ENCODE measurements around the gene ATP8B1. TPM values are rescaled to one million over a fixed set of nuclear protein-coding genes. Genes with fewer than 3 reads are reported as not detected.

Gene ATP8B1
- total RNA-seq, 1 donor from 2014 or later, result 0.07 TPM

DNA sequence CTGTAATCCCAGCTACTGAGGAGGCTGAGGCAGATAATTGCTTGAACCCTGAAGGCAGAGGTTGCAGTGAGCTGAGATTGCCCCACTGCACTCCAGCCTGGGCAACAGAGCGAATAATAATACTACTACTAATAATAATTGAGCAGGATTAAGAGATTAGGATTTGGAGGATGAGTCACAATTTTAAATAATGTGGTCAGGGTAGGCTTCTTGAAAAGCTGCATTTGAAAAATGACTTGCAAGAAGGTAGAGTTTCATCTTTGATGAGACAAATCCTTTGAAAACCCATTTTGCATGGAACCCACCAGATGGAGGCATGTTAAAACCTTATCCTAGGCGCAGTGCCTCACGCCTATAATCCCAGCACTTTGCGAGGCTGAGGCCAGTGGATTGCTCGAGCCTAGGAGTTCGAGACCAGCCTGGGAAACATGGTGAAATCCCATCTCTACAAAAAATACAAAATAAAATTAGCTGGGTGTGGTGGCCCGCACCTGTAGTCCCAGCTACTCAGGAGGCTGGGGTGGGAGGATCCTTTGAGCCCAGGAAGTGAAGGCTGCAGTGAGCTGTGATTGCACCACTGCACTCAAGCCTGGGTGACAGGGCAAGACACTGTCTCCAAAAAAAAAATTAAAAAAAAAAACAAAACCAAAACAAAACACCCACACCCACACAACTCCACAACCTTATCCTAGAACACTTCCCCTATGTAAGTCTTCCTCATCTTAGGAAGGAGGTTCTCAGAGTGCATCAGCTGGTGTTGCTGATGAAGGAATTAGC, 3.3 kb upstream of the ATP8B1 start:
- Mint-ChIP-seq H3K4me1 (ENCODE audit: low read depth, unreplicated experiment) (peaks cover 3% of the 10 kb centered on the region), H3K36me3 (ENCODE audit: unreplicated experiment) (peaks cover 7% of the 10 kb centered on the region), H3K27ac (ENCODE audit: unreplicated experiment) (no peak overlapping the region), H3K27me3 (ENCODE audit: unreplicated experiment) (peaks cover 12% of the 10 kb centered on the region), H3K4me3 (ENCODE audit: unreplicated experiment) (no peak overlapping the region), H3K9me3 (ENCODE audit: unreplicated experiment) (peaks cover 2% of the 10 kb centered on the region)
- DNase-seq, result no peak
- no peak for TF ChIP-seq CTCF (IDR thresholded peaks at IDR 0.05; ENCODE audit: partially characterized antibody, unreplicated experiment)

GRCh38 chr18:57805117-57805516, 2.0 kb upstream of the ATP8B1 start:
- Mint-ChIP-seq H3K27ac (ENCODE audit: unreplicated experiment) (no peak overlapping the region), H3K36me3 (ENCODE audit: unreplicated experiment) (peaks cover 5% of the 10 kb centered on the region), H3K4me3 (ENCODE audit: unreplicated experiment) (no peak overlapping the region), H3K27me3 (ENCODE audit: unreplicated experiment) (peaks cover 19% of the 10 kb centered on the region), H3K9me3 (ENCODE audit: unreplicated experiment) (peaks cover 2% of the 10 kb centered on the region), H3K4me1 (ENCODE audit: low read depth, unreplicated experiment) (peaks cover 7% of the 10 kb centered on the region)
- no peak for TF ChIP-seq CTCF (IDR thresholded peaks at IDR 0.05; ENCODE audit: partially characterized antibody, unreplicated experiment)
- no peak for DNase-seq

DNA sequence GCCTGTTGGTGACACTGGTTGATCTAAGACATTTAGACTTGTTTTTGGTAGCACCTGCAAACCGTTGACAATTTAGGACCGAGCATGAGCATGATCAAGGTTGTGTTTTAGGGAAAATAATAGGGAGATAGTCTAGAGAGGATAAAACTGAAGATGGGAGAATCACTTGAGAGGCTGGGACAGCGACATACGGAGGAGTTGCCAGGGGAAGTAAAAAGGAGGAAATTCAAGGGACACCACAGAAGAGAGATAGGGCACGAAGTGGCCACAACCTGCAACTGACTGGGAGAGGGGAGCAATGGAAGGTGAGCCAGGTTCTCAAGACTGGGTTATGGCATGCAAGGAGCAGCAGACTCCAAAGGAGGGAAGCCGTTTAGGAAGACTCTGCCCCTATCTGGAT, 1.4 kb upstream of the ATP8B1 start:
- H3K27me3 Mint-ChIP-seq (ENCODE audit: unreplicated experiment), result peaks cover 19% of the 10 kb centered on the region
- no peak overlapping the region for H3K27ac Mint-ChIP-seq (ENCODE audit: unreplicated experiment)
- H3K9me3 Mint-ChIP-seq (ENCODE audit: unreplicated experiment), result peaks cover 2% of the 10 kb centered on the region
- TF ChIP-seq CTCF (IDR thresholded peaks at IDR 0.05; ENCODE audit: partially characterized antibody, unreplicated experiment), result no peak
- peaks cover 7% of the 10 kb centered on the region for H3K4me1 Mint-ChIP-seq (ENCODE audit: low read depth, unreplicated experiment)
- DNase-seq, result no peak
- H3K4me3 Mint-ChIP-seq (ENCODE audit: unreplicated experiment), result no peak overlapping the region
- peaks cover 5% of the 10 kb centered on the region for H3K36me3 Mint-ChIP-seq (ENCODE audit: unreplicated experiment)

- no peak overlapping the region for H3K27ac Mint-ChIP-seq (ENCODE audit: unreplicated experiment)
- TF ChIP-seq CTCF (IDR thresholded peaks at IDR 0.05; ENCODE audit: partially characterized antibody, unreplicated experiment), result no peak
- DNase-seq, result peak; percentile 37
- H3K4me3 Mint-ChIP-seq (ENCODE audit: unreplicated experiment), result peak overlapping the region; percentile 82
- H3K9me3 Mint-ChIP-seq (ENCODE audit: unreplicated experiment), result peaks cover 2% of the 10 kb centered on the region
- peaks cover 7% of the 10 kb centered on the region for H3K4me1 Mint-ChIP-seq (ENCODE audit: low read depth, unreplicated experiment)
- peaks cover 5% of the 10 kb centered on the region for H3K36me3 Mint-ChIP-seq (ENCODE audit: unreplicated experiment)
- peaks cover 21% of the 10 kb centered on the region for H3K27me3 Mint-ChIP-seq (ENCODE audit: unreplicated experiment)
Measured at GRCh38 chr18:57802213-57803102, 657 bp downstream of the ATP8B1 start.

Data from glutamatergic neuron (in vitro differentiated cells).